GM19438 (cell line): ENCODE data around the gene ADCY5.

ENCODE experiments used
- ATAC-seq: cut with Tn5 transposase; IDR thresholded peaks from one replicate; pipeline ENCODE4 v1.9.1; 2021; ENCODE audit warnings: low read depth; ENCODE audit not compliant: unreplicated experiment

Gene ADCY5

GRCh38 chr3:123331651-123332050 lies 117.2 kb downstream of the ADCY5 start:
- no peak for ATAC-seq

- ATAC-seq: no peak
Observed at GRCh38 chr3:123331006-123331405, 117.9 kb downstream of the ADCY5 start.

GRCh38 chr3:123330441-123330991 lies 118.4 kb downstream of the ADCY5 start:
- ATAC-seq: no peak

- no peak for ATAC-seq
Observed at GRCh38 chr3:123329636-123330340, 119.1 kb downstream of the ADCY5 start.

GRCh38 chr3:123328851-123329635 lies 119.8 kb downstream of the ADCY5 start:
- ATAC-seq: no peak

- no peak for ATAC-seq
Observed at GRCh38 chr3:123327956-123328850, 120.7 kb downstream of the ADCY5 start.

- ATAC-seq: no peak
Observed at GRCh38 chr3:123327480-123327879, 121.4 kb downstream of the ADCY5 start.

GRCh38 chr3:123326531-123326930 lies 122.4 kb downstream of the ADCY5 start:
- ATAC-seq: no peak

- no peak for ATAC-seq
Observed at GRCh38 chr3:123325766-123326256, 123.1 kb downstream of the ADCY5 start.

- no peak for ATAC-seq
Observed at GRCh38 chr3:123324880-123325765, 123.8 kb downstream of the ADCY5 start.

GRCh38 chr3:123323781-123324180 lies 125.1 kb downstream of the ADCY5 start:
- no peak for ATAC-seq

GRCh38 chr3:123322866-123323265 lies 126.0 kb downstream of the ADCY5 start:
- ATAC-seq: no peak

- no peak for ATAC-seq
Observed at GRCh38 chr3:123321806-123322205, 127.1 kb downstream of the ADCY5 start.

GRCh38 chr3:123320221-123320620 lies 128.7 kb downstream of the ADCY5 start:
- ATAC-seq: no peak

- no peak for ATAC-seq
Observed at GRCh38 chr3:123319760-123320159, 129.1 kb downstream of the ADCY5 start.

- ATAC-seq: no peak
Observed at GRCh38 chr3:123318374-123318773, 130.5 kb downstream of the ADCY5 start.

- ATAC-seq: no peak
Observed at GRCh38 chr3:123317716-123318115, 131.2 kb downstream of the ADCY5 start.

- no peak for ATAC-seq
Observed at GRCh38 chr3:123315271-123315595, 133.7 kb downstream of the ADCY5 start.

GRCh38 chr3:123314359-123315270 lies 134.3 kb downstream of the ADCY5 start:
- no peak for ATAC-seq
